ENCODE measurements around the gene DUSP8.

- no peak for TF ChIP-seq POLR2AphosphoS5 (IDR thresholded peaks at IDR 0.05; ENCODE audit: borderline replicate concordance, low read depth, low read length)
- no peak for TF ChIP-seq EZH2 (IDR thresholded peaks at IDR 0.05)
- no peak for TF ChIP-seq FOXP2 (optimal IDR thresholded peaks at IDR 0.05; ENCODE audit: control extremely low read depth, extremely low read length, insufficient read depth)
Measured at GRCh38 chr11:1507381-1508140, 64.5 kb downstream of the DUSP8 start.
